WTC11 (cell line): Measurements from ENCODE around the gene WDR18.

Source experiments
- CBFB ChIP-seq: sonication (generic); formaldehyde crosslinking; IDR thresholded peaks from 2 replicates; pipeline ENCODE4 v1.8.1; 2022; ENCODE audit warnings: mild to moderate bottlenecking, low read depth, missing genetic modification reagents
- IRF2 ChIP-seq: sonication (generic); formaldehyde crosslinking; IDR thresholded peaks from 2 replicates; pipeline ENCODE4 v1.8.0; 2022; ENCODE audit warnings: low read depth, missing genetic modification reagents, borderline replicate concordance
- NR1H2 ChIP-seq: sonication (generic); formaldehyde crosslinking; IDR thresholded peaks from 2 replicates; pipeline ENCODE4 v1.9.0; 2021; ENCODE audit warnings: mild to moderate bottlenecking, moderate library complexity, missing genetic modification reagents
- PRRX2 ChIP-seq: fragments of 250-450 bp; sonication (Bioruptor Pico); IDR thresholded peaks from 2 replicates; pipeline ENCODE4 v1.8.0; 2021; ENCODE audit warnings: mild to moderate bottlenecking
- TCF7 ChIP-seq: sonication (generic); formaldehyde crosslinking; IDR thresholded peaks from 2 replicates; pipeline ENCODE4 v1.8.0; 2022; ENCODE audit warnings: mild to moderate bottlenecking, low read depth, missing genetic modification reagents, moderate library complexity
- ZNF416 ChIP-seq: fragments of 250-450 bp; sonication (Bioruptor Pico); IDR thresholded peaks from 2 replicates; pipeline ENCODE4 v1.9.0; 2021; ENCODE audit warnings: mild to moderate bottlenecking, inconsistent platforms
- TF ChIP-seq, protein P1 (sequence below): fragments of 200-600 bp; IDR thresholded peaks from 2 replicates; pipeline ENCODE4 v1.8.0; 2022; ENCODE audit warnings: antibody characterized with exemption
- TF ChIP-seq, protein P2 (sequence below): sonication (generic); formaldehyde crosslinking; IDR thresholded peaks from 2 replicates; pipeline ENCODE4 v1.8.1; 2022; ENCODE audit warnings: low read depth, missing genetic modification reagents, borderline replicate concordance
- TF ChIP-seq, protein P3 (sequence below): sonication (generic); formaldehyde crosslinking; IDR thresholded peaks from 2 replicates; pipeline ENCODE4 v1.8.0; 2022; ENCODE audit warnings: mild to moderate bottlenecking, missing genetic modification reagents
- TF ChIP-seq, protein P4 (sequence below): sonication (generic); formaldehyde crosslinking; IDR thresholded peaks from 2 replicates; pipeline ENCODE4 v1.8.1; 2023; ENCODE audit warnings: mild to moderate bottlenecking, missing genetic modification reagents, borderline replicate concordance
- TF ChIP-seq, protein P5 (sequence below): sonication (generic); formaldehyde crosslinking; IDR thresholded peaks from 2 replicates; pipeline ENCODE4 v1.8.0; 2022; ENCODE audit warnings: mild to moderate bottlenecking, missing genetic modification reagents

DNA sequence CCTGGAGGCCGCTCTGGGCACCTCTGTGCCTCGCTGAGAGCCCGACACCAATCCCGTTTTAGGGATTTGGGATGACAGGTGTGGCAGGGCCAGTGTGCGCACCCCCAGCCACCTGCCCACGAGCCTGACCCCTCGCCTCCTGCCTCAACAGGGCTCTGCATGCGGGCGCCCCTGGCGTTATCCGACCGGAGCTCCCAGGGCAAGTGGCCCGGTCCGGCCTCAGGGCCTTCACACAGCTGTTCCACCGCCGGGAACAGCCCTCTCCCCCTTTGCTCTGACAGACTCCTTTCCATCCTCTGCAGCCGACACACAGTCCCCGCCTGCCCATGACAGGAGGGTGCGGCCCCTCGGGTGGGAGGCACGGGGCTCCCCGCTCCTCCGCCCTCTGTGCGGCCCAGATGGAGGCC is 7.1 kb upstream of the WDR18 start:
- TF ChIP-seq, protein P1, sequence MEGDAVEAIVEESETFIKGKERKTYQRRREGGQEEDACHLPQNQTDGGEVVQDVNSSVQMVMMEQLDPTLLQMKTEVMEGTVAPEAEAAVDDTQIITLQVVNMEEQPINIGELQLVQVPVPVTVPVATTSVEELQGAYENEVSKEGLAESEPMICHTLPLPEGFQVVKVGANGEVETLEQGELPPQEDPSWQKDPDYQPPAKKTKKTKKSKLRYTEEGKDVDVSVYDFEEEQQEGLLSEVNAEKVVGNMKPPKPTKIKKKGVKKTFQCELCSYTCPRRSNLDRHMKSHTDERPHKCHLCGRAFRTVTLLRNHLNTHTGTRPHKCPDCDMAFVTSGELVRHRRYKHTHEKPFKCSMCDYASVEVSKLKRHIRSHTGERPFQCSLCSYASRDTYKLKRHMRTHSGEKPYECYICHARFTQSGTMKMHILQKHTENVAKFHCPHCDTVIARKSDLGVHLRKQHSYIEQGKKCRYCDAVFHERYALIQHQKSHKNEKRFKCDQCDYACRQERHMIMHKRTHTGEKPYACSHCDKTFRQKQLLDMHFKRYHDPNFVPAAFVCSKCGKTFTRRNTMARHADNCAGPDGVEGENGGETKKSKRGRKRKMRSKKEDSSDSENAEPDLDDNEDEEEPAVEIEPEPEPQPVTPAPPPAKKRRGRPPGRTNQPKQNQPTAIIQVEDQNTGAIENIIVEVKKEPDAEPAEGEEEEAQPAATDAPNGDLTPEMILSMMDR = no peak
- TF ChIP-seq IRF2 (CRISPR knock-in tag) = no peak
- TF ChIP-seq, protein P2, sequence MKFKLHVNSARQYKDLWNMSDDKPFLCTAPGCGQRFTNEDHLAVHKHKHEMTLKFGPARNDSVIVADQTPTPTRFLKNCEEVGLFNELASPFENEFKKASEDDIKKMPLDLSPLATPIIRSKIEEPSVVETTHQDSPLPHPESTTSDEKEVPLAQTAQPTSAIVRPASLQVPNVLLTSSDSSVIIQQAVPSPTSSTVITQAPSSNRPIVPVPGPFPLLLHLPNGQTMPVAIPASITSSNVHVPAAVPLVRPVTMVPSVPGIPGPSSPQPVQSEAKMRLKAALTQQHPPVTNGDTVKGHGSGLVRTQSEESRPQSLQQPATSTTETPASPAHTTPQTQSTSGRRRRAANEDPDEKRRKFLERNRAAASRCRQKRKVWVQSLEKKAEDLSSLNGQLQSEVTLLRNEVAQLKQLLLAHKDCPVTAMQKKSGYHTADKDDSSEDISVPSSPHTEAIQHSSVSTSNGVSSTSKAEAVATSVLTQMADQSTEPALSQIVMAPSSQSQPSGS (CRISPR knock-in tag) = no peak
- no peak for TF ChIP-seq CBFB (CRISPR knock-in tag)
- no peak for TF ChIP-seq NR1H2 (CRISPR knock-in tag)
- TF ChIP-seq PRRX2 (CRISPR knock-in tag) = no peak
- TF ChIP-seq ZNF416 = no peak
- TF ChIP-seq, protein P3, sequence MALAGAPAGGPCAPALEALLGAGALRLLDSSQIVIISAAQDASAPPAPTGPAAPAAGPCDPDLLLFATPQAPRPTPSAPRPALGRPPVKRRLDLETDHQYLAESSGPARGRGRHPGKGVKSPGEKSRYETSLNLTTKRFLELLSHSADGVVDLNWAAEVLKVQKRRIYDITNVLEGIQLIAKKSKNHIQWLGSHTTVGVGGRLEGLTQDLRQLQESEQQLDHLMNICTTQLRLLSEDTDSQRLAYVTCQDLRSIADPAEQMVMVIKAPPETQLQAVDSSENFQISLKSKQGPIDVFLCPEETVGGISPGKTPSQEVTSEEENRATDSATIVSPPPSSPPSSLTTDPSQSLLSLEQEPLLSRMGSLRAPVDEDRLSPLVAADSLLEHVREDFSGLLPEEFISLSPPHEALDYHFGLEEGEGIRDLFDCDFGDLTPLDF (CRISPR knock-in tag) = no peak
- TF ChIP-seq, protein P4, sequence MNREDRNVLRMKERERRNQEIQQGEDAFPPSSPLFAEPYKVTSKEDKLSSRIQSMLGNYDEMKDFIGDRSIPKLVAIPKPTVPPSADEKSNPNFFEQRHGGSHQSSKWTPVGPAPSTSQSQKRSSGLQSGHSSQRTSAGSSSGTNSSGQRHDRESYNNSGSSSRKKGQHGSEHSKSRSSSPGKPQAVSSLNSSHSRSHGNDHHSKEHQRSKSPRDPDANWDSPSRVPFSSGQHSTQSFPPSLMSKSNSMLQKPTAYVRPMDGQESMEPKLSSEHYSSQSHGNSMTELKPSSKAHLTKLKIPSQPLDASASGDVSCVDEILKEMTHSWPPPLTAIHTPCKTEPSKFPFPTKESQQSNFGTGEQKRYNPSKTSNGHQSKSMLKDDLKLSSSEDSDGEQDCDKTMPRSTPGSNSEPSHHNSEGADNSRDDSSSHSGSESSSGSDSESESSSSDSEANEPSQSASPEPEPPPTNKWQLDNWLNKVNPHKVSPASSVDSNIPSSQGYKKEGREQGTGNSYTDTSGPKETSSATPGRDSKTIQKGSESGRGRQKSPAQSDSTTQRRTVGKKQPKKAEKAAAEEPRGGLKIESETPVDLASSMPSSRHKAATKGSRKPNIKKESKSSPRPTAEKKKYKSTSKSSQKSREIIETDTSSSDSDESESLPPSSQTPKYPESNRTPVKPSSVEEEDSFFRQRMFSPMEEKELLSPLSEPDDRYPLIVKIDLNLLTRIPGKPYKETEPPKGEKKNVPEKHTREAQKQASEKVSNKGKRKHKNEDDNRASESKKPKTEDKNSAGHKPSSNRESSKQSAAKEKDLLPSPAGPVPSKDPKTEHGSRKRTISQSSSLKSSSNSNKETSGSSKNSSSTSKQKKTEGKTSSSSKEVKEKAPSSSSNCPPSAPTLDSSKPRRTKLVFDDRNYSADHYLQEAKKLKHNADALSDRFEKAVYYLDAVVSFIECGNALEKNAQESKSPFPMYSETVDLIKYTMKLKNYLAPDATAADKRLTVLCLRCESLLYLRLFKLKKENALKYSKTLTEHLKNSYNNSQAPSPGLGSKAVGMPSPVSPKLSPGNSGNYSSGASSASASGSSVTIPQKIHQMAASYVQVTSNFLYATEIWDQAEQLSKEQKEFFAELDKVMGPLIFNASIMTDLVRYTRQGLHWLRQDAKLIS (CRISPR knock-in tag) = no peak
- TF ChIP-seq, protein P5, sequence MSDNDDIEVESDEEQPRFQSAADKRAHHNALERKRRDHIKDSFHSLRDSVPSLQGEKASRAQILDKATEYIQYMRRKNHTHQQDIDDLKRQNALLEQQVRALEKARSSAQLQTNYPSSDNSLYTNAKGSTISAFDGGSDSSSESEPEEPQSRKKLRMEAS = no peak
- TF ChIP-seq TCF7 (CRISPR knock-in tag) = no peak
